Tibial nerve (tissue), 4 donors: ENCODE data around the gene MIX23.

Source experiments
- CTCF ChIP-seq, 5 experiments: fragments of 200-600 bp in 3 of 5; fragments of 450-650 bp in 2 of 5; sonication (generic) in 3 of 5; IDR thresholded peaks; one replicate each; pipeline ENCODE4 v1.5.1; 2016 to 2019; ENCODE audit warnings: antibody characterized with exemption in 5 of 5, mild to moderate bottlenecking in 3 of 5, moderate library complexity in 2 of 5
- EP300 ChIP-seq, 2 donors: sonication (generic); formaldehyde crosslinking; IDR thresholded peaks; one replicate each; pipeline ENCODE4 v1.6.1; 2017; ENCODE audit warnings: antibody characterized with exemption in 2 of 2, mild to moderate bottlenecking in 1 of 2
- POLR2A ChIP-seq, 2 donors: fragments of 450-650 bp; IDR thresholded peaks; one replicate each; pipeline ENCODE4 v1.6.1; 2017; ENCODE audit warnings: antibody characterized with exemption in 2 of 2, mild to moderate bottlenecking in 2 of 2, moderate library complexity in 2 of 2

GRCh38 chr3:122318620-122319019, 64.4 kb downstream of the MIX23 start:
- no peak for TF ChIP-seq POLR2A (IDR thresholded peaks at IDR 0.05)
- TF ChIP-seq CTCF (IDR thresholded peaks at IDR 0.05), result no peak
- TF ChIP-seq EP300 (IDR thresholded peaks at IDR 0.05), result no peak
